Gastroesophageal sphincter (tissue), 4 donors: ENCODE measurements around the gene ARID1A. TPM values are rescaled to one million over a fixed set of nuclear protein-coding genes. Genes with fewer than 3 reads are reported as not detected.
A peak's percentile ranks its signal among the peaks of the same experiment; 100 is the strongest.

Experiments used
- ATAC-seq: fragments of 150-250 bp; one replicate; pipeline ENCODE4 v1.9.1; 2016; ENCODE audit warnings: mild to moderate bottlenecking, moderate library complexity
- H3K27ac ChIP-seq, 4 donors: fragments of 200-600 bp; sonication (generic) in 3 of 4; 1 replicate in 3 of 4; 2 replicates in 1 of 4; pipeline ENCODE4 v1.5.1; 2016 to 2019
- H3K27me3 ChIP-seq: fragments of 200-600 bp; sonication (generic); one replicate; pipeline ENCODE4 v1.5.1; 2019
- H3K36me3 ChIP-seq, 2 donors: fragments of 200-600 bp; sonication (generic); one replicate each; pipeline ENCODE4 v1.5.1; 2019; ENCODE audit warnings: control low read depth in 1 of 2
- H3K4me1 ChIP-seq, 3 donors: fragments of 200-600 bp; sonication (generic); 1 replicate in 2 of 3; 2 replicates in 1 of 3; pipeline ENCODE4 v1.5.1; 2016 to 2019; ENCODE audit warnings: control low read depth in 2 of 3
- H3K4me3 ChIP-seq, 2 donors: fragments of 200-600 bp; sonication (generic); one replicate each; pipeline ENCODE4 v1.5.1; 2019; ENCODE audit warnings: mild to moderate bottlenecking in 1 of 2, moderate library complexity in 1 of 2
- H3K9me3 ChIP-seq, 3 donors: fragments of 200-600 bp; sonication (generic); one replicate each; pipeline ENCODE4 v1.5.1; 2017 to 2019; ENCODE audit warnings: control low read depth in 2 of 3
- CTCF ChIP-seq, 4 experiments: fragments of 200-600 bp in 2 of 4; fragments of 450-650 bp in 2 of 4; sonication (generic) in 1 of 4; IDR thresholded peaks; one replicate each; pipeline ENCODE4 v1.5.1; 2017 to 2019; ENCODE audit warnings: antibody characterized with exemption in 4 of 4, mild to moderate bottlenecking in 2 of 4, moderate library complexity in 2 of 4
- EP300 ChIP-seq: sonication (generic); formaldehyde crosslinking; IDR thresholded peaks from one replicate; pipeline ENCODE4 v1.6.1; 2017; ENCODE audit warnings: antibody characterized with exemption, mild to moderate bottlenecking
- POLR2A ChIP-seq, 2 donors: fragments of 450-650 bp; IDR thresholded peaks; one replicate each; pipeline ENCODE4 v1.6.1; 2017; ENCODE audit warnings: antibody characterized with exemption in 2 of 2, mild to moderate bottlenecking in 2 of 2, moderate library complexity in 1 of 2
- POLR2AphosphoS5 ChIP-seq: sonication (generic); formaldehyde crosslinking; IDR thresholded peaks from one replicate; pipeline ENCODE4 v1.6.1; 2017; ENCODE audit warnings: antibody characterized with exemption
- WGBS, 2 donors: methylation state at CpG; one replicate each; pipeline ENCODE4 v1.1.5; 2018; ENCODE audit warnings: low coverage in 1 of 2; 5-methylcytosine and 5-hydroxymethylcytosine counted together
- total RNA-seq, 4 donors: library from RNA; depleted of rRNA; stranded (reverse); fragments of >200 nt; gene quantifications; one replicate each; pipeline ENCODE4 v1.1.0, GENCODE V29; 2016

Gene ARID1A
- total RNA-seq, 4 donors from 2014 or later, result 28.2 to 64.2 (median 42.6) TPM

DNA sequence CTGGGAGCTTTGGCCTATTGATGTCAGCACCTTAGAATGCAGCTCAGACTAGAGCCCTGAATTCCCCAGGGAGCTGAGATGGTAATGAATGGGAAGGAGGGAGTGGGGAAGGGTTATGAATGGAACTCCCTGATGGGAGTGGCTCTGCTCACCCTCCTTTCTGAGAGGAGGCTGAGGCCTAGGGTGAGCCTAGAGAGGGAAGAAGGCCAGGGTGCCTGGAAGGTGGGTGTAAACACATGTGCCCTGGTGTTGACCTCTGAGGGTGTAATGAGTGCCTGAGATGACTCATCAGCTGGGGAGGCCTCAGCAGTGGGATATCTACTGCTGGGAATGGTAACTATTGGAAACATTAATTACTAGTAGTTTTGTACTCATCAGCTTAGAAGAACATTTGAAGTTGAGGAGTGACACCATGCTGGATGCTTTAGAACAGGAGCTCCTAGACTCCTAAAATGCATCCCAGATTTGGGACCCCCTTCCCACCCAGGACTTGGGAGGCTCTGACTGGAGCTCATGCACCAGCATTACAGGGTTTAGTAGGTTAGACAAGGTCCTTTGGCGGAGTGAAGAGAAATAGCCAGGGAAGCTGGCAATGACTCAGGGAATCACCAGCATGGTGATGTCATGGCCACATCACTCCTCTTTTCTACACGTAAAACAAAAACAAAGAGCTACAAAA lies 76.0 kb downstream of the ARID1A start:
- peak overlapping the region; percentile 48 to 83 (median 68) for H3K27ac ChIP-seq
- TF ChIP-seq POLR2AphosphoS5, result peak; percentile 84
- no peak for TF ChIP-seq EP300
- H3K36me3 ChIP-seq, result peaks cover 0 to 100% of the 10 kb centered on the region in 2 donors
- no peaks in the 10 kb centered on the region for H3K9me3 ChIP-seq
- WGBS, 2 donors, result 40 to 42% methylated on average over 2 of the region's 2 CpGs
- H3K4me1 ChIP-seq, result peaks cover 8 to 49% (median 26%) of the 10 kb centered on the region in 3 donors
- peak; percentile 75 for ATAC-seq
- no peaks in the 10 kb centered on the region for H3K27me3 ChIP-seq
- no peak overlapping the region for H3K4me3 ChIP-seq

- peak; percentile 76 for ATAC-seq
- Histone ChIP-seq H3K36me3 (peaks cover 0 to 100% of the 10 kb centered on the region in 2 donors), H3K4me1 (peaks cover 8 to 49% (median 26%) of the 10 kb centered on the region in 3 donors), H3K27ac (peak overlapping the region; percentile 48 to 83 (median 68)), H3K9me3 (no peaks in the 10 kb centered on the region), H3K27me3 (no peaks in the 10 kb centered on the region), H3K4me3 (no peak overlapping the region)
- WGBS, 2 donors, result 27 to 52% methylated on average over 2 to 3 of the region's 4 CpGs
- TF ChIP-seq POLR2AphosphoS5, result peak; percentile 72
- no peak for TF ChIP-seq EP300
Observed at GRCh38 chr1:26772687-26773086, 76.9 kb downstream of the ARID1A start.

DNA sequence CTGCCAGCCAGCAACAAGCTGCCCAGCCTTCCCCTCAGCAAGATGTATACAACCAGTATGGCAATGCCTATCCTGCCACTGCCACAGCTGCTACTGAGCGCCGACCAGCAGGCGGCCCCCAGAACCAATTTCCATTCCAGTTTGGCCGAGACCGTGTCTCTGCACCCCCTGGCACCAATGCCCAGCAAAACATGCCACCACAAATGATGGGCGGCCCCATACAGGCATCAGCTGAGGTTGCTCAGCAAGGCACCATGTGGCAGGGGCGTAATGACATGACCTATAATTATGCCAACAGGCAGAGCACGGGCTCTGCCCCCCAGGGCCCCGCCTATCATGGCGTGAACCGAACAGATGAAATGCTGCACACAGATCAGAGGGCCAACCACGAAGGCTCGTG lies 78.6 kb downstream of the ARID1A start:
- Histone ChIP-seq H3K9me3 (no peaks in the 10 kb centered on the region), H3K27ac (peak overlapping the region in 3 of 4 donors; percentile 24 to 69 (median 67)), H3K36me3 (peaks cover 0 to 100% of the 10 kb centered on the region in 2 donors), H3K4me1 (peaks cover 6 to 34% (median 17%) of the 10 kb centered on the region in 3 donors), H3K27me3 (no peaks in the 10 kb centered on the region), H3K4me3 (no peak overlapping the region)
- TF ChIP-seq CTCF (IDR thresholded peaks at IDR 0.05) (no peak), POLR2A (IDR thresholded peaks at IDR 0.05) (no peak), POLR2AphosphoS5 (no peak), EP300 (no peak)
- no peak for ATAC-seq
- WGBS, 2 donors, result 40 to 80% methylated on average over 1 of the region's 13 CpGs

DNA sequence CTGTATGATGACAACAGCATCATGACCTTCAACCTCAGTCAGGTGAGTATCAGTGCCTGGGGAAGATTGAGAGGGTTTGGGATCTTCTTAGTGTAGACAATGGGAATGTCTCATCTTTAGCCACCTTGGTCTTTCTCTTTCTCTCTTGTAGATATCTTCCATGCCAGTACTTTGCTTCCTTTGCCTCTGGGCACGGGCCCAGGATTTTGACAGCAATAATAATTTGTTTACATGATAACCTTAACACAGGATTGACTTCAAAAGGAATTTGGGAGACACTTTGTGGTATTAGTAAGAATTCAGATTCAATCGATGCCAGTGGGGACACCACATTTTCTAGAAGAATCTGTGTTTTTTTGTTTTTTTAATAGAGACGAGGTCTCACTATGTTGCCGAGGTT lies 79.9 kb downstream of the ARID1A start:
- peak overlapping the region in 3 of 4 donors; percentile 29 to 34 (median 31) for H3K27ac ChIP-seq
- TF ChIP-seq EP300, result no peak
- no peak for TF ChIP-seq POLR2AphosphoS5
- TF ChIP-seq POLR2A (IDR thresholded peaks at IDR 0.05), result no peak
- TF ChIP-seq CTCF (IDR thresholded peaks at IDR 0.05), result no peak
- H3K36me3 ChIP-seq, result peaks cover 0 to 100% of the 10 kb centered on the region in 2 donors
- no peak for ATAC-seq
- no peaks in the 10 kb centered on the region for H3K27me3 ChIP-seq
- no peaks in the 10 kb centered on the region for H3K9me3 ChIP-seq
- peaks cover 6 to 34% (median 17%) of the 10 kb centered on the region in 3 donors for H3K4me1 ChIP-seq
- 35 to 47% methylated on average over 3 to 4 of the region's 4 CpGs for WGBS, 2 donors
- H3K4me3 ChIP-seq, result no peak overlapping the region

- H3K9me3 ChIP-seq, result no peaks in the 10 kb centered on the region
- no peaks in the 10 kb centered on the region for H3K27me3 ChIP-seq
- H3K36me3 ChIP-seq, result peaks cover 0 to 74% of the 10 kb centered on the region in 2 donors
- no peak for ATAC-seq
- 51 to 60% methylated on average over 2 of the region's 11 CpGs for WGBS, 2 donors
- H3K4me1 ChIP-seq, result peaks cover 6 to 34% (median 9%) of the 10 kb centered on the region in 3 donors
- no peak overlapping the region for H3K4me3 ChIP-seq
- no peak overlapping the region for H3K27ac ChIP-seq
- no peak for TF ChIP-seq POLR2AphosphoS5
- TF ChIP-seq CTCF (IDR thresholded peaks at IDR 0.05), result no peak
- no peak for TF ChIP-seq POLR2A (IDR thresholded peaks at IDR 0.05)
- no peak for TF ChIP-seq EP300
Observed at GRCh38 chr1:26779098-26779668, 83.4 kb downstream of the ARID1A start.
